DOHH2 (cell line): Measurements from ENCODE around the gene GREB1L.
"Not testable (repeated sequence)": the region's sequence is repeated elsewhere in the genome, so short reads cannot be mapped to it uniquely, and the experiment has no call there.

Experiments used
- H3F3A ChIP-seq: fragments of 200-600 bp; sonication (generic), shearing (Covaris generic); 2 replicates; pipeline ENCODE4 v1.6.0; 2016; ENCODE audit warnings: antibody characterized with exemption, mild to moderate bottlenecking; ENCODE audit not compliant: control insufficient read depth, insufficient read depth
- H3K27ac ChIP-seq: fragments of 200-600 bp; sonication (generic); 2 replicates; pipeline ENCODE4 v1.5.1; 2014; ENCODE audit warnings: low read depth, mild to moderate bottlenecking, low read length, moderate library complexity
- H3K27me3 ChIP-seq: fragments of 200-600 bp; sonication (generic); 2 replicates; pipeline ENCODE4 v1.6.1; 2014; ENCODE audit warnings: mild to moderate bottlenecking, low read length, mixed read lengths; ENCODE audit not compliant: control insufficient read depth
- H3K36me3 ChIP-seq: fragments of 200-600 bp; sonication (generic); 2 replicates; pipeline ENCODE4 v1.6.1; 2014; ENCODE audit warnings: mild to moderate bottlenecking, low read length, moderate library complexity, mixed read lengths; ENCODE audit not compliant: control insufficient read depth
- H3K4me1 ChIP-seq: fragments of 200-600 bp; sonication (generic); 2 replicates; pipeline ENCODE4 v1.6.1; 2014; ENCODE audit warnings: mild to moderate bottlenecking, low read length, mixed read lengths; ENCODE audit not compliant: control insufficient read depth
- H3K4me2 ChIP-seq: fragments of 200-600 bp; sonication (generic); 2 replicates; pipeline ENCODE4 v1.6.0; 2014; ENCODE audit warnings: mild to moderate bottlenecking, low read length, moderate library complexity
- H3K4me3 ChIP-seq: fragments of 200-600 bp; sonication (generic); 2 replicates; pipeline ENCODE4 v1.5.1; 2014; ENCODE audit warnings: mild to moderate bottlenecking, low read length, mixed read lengths
- H3K79me2 ChIP-seq: fragments of 200-600 bp; sonication (generic); 2 replicates; pipeline ENCODE4 v1.6.1; 2014; ENCODE audit warnings: mild to moderate bottlenecking, low read length, mixed read lengths; ENCODE audit not compliant: control insufficient read depth
- H3K9me2 ChIP-seq: fragments of 200-600 bp; sonication (generic); replicated peaks from 2 replicates; pipeline ENCODE4 v1.6.1; 2014; ENCODE audit warnings: mild to moderate bottlenecking, low read length, mixed read lengths; ENCODE audit not compliant: control insufficient read depth
- H3K9me3 ChIP-seq: fragments of 200-600 bp; sonication (generic); 2 replicates; pipeline ENCODE4 v1.6.1; 2014; ENCODE audit warnings: antibody characterized with exemption, low read length, mixed read lengths; ENCODE audit not compliant: control insufficient read depth, insufficient read depth
- H4K20me1 ChIP-seq: fragments of 200-600 bp; sonication (generic); 2 replicates; pipeline ENCODE4 v1.6.0; 2014; ENCODE audit warnings: low read depth, mild to moderate bottlenecking, antibody characterized with exemption, low read length, moderate library complexity; ENCODE audit not compliant: control insufficient read depth, insufficient read depth
- CTCF ChIP-seq: fragments of 200-600 bp; sonication (generic); IDR thresholded peaks from one replicate; pipeline ENCODE4 v1.5.1; 2014; ENCODE audit warnings: antibody characterized with exemption, mild to moderate bottlenecking, low read depth, low read length; ENCODE audit not compliant: poor library complexity, severe bottlenecking
- EZH2phosphoT487 ChIP-seq: fragments of 200-600 bp; sonication (generic); IDR thresholded peaks from 2 replicates; pipeline ENCODE4 v1.6.1; 2017; ENCODE audit warnings: borderline replicate concordance, mild to moderate bottlenecking, antibody characterized with exemption, low read length, moderate library complexity, mixed read lengths

Gene GREB1L

DNA sequence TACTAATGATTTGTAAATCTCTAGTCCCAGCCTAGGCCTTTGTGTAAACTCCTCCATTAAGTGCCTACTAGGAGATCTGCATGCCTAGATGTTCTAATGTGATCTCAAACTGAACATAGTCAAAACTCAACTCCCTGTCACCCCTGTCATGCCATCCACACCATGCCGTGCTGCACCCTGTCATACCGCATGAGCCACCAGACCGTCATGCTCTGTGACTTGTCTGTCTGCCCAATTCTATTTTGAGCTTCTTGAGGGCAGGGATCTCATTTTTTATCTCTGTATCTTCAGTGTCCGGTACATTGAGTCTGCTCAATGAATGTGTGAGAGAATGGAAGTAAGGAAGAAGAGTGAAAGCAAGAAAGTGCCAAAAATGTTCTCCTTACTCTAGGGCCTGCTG lies 35.5 kb downstream of the GREB1L start:
- no peaks in the 10 kb centered on the region for H3K9me3 ChIP-seq

GRCh38 chr18:21278218-21278617 lies 36.2 kb downstream of the GREB1L start:
- not testable (repeated sequence) for H3K27ac ChIP-seq, H3K9me2 ChIP-seq, H3K4me2 ChIP-seq, H3K9me3 ChIP-seq, H3K4me1 ChIP-seq, H3F3A ChIP-seq, H3K36me3 ChIP-seq, H3K4me3 ChIP-seq, H4K20me1 ChIP-seq, H3K27me3 ChIP-seq, H3K79me2 ChIP-seq

More for the DNA sequence above, 35.5 kb downstream of the GREB1L start:
- H3K27ac ChIP-seq, result no peak overlapping the region
- H3K27me3 ChIP-seq, result peaks cover 5% of the 10 kb centered on the region; the same call in 1 of the 2 replicates
- H4K20me1 ChIP-seq, result no peaks in the 10 kb centered on the region
- H3K79me2 ChIP-seq, result no peaks in the 10 kb centered on the region
- H3K36me3 ChIP-seq, result no peaks in the 10 kb centered on the region
- no peaks in the 10 kb centered on the region for H3K9me2 ChIP-seq
- H3F3A ChIP-seq, result no peaks in the 10 kb centered on the region
- TF ChIP-seq EZH2phosphoT487 (no peak), CTCF (no peak)
- H3K4me1 ChIP-seq, result no peaks in the 10 kb centered on the region
- no peak overlapping the region for H3K4me3 ChIP-seq
- no peak overlapping the region for H3K4me2 ChIP-seq

DNA sequence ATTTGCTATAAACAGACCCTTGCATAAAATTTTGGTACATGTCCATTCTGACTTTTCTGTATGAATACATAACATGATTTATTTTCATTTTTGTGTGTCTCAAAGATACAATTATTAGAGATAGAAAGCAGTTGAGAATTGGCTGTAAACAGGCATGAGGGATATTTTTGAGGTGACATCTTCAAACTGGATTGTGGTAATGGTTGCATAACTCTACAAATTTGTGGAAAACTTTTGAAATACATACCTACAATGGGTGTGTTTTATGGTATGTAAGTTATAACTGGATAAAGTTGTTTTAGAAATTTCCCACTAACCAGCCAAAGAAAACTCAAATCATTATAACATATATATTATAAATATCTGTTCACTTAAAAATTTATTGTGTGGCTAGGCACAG lies 39.6 kb downstream of the GREB1L start:
- H3K4me3 ChIP-seq, result no peak overlapping the region
- peaks cover 14% of the 10 kb centered on the region; the same call in 1 of the 2 replicates for H3K27me3 ChIP-seq
- H3F3A ChIP-seq, result no peaks in the 10 kb centered on the region
- no peaks in the 10 kb centered on the region for H3K79me2 ChIP-seq
- no peak for TF ChIP-seq EZH2phosphoT487
- no peak for TF ChIP-seq CTCF
- H3K4me2 ChIP-seq, result no peak overlapping the region
- H4K20me1 ChIP-seq, result no peaks in the 10 kb centered on the region
- H3K9me3 ChIP-seq, result no peaks in the 10 kb centered on the region
- no peaks in the 10 kb centered on the region for H3K4me1 ChIP-seq
- no peaks in the 10 kb centered on the region for H3K9me2 ChIP-seq
- no peak overlapping the region for H3K27ac ChIP-seq
- H3K36me3 ChIP-seq, result no peaks in the 10 kb centered on the region

DNA sequence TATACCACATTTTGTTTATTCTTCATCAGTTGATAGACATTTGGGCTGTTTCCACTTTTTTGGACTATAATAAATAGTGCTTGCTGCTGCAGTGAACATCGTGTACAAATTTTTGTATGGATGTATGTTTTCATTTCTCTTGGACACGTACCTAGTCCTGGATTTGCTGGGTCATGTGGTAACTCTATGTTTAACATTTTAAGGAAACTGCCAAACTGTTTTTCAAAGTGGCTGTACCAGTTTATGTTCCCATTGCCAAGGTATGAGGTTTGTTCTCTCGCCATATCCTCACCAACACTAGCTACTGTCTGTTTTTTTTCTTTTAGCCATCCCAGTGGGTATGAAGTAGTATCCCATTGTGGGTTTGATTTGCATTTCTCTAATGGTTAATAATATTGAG lies 42.5 kb downstream of the GREB1L start:
- H3K9me2 ChIP-seq, result no peaks in the 10 kb centered on the region
- H3K36me3 ChIP-seq, result no peaks in the 10 kb centered on the region
- no peak overlapping the region for H3K27ac ChIP-seq
- no peaks in the 10 kb centered on the region for H4K20me1 ChIP-seq
- TF ChIP-seq EZH2phosphoT487, result no peak
- TF ChIP-seq CTCF, result no peak
- no peak overlapping the region for H3K4me2 ChIP-seq
- H3K79me2 ChIP-seq, result no peaks in the 10 kb centered on the region
- H3F3A ChIP-seq, result no peaks in the 10 kb centered on the region
- no peaks in the 10 kb centered on the region for H3K9me3 ChIP-seq
- peaks cover 12% of the 10 kb centered on the region; the same call in 1 of the 2 replicates for H3K27me3 ChIP-seq
- no peaks in the 10 kb centered on the region for H3K4me1 ChIP-seq
- no peak overlapping the region for H3K4me3 ChIP-seq
